SK-N-SH (cell line): ENCODE data around the gene CPLANE1. TPM values are rescaled to one million over a fixed set of nuclear protein-coding genes. Genes with fewer than 3 reads are reported as not detected.

Experiments
- CTCF ChIA-PET: fragments of 300-600, 350-600 bp; formaldehyde crosslinking; extraction: SDS; loops from one replicate; lab custom pipeline; 2021; lab: Yijun Ruan, JAX
- POLR2A ChIA-PET: fragments of 350-600 bp; sonication (Branson Sonifier 250); formaldehyde crosslinking; extraction: SDS; loops from one replicate; lab custom pipeline; 2020; ENCODE audit warnings: antibody characterized with exemption, inconsistent platforms; lab: Yijun Ruan, JAX
- DNase-seq: peaks from one replicate; pipeline ENCODE4 v3.0.0; 2012
- H2AFZ ChIP-seq: fragments of 200-600 bp; sonication (generic); 2 replicates; pipeline ENCODE4 v1.8.1; 2016; ENCODE audit warnings: antibody characterized with exemption, mild to moderate bottlenecking, low read depth
- H3F3A ChIP-seq: fragments of 200-600 bp; sonication (generic); replicated peaks from 2 replicates; pipeline ENCODE3; 2016; ENCODE audit warnings: antibody characterized with exemption, mild to moderate bottlenecking; ENCODE audit not compliant: insufficient read depth
- H3K27ac ChIP-seq, 2 experiments: fragments of 200-500 bp in 1 of 2; fragments of 200-600 bp in 1 of 2; sonication (Bioruptor generic) in 1 of 2; sonication (generic), shearing (Covaris generic) in 1 of 2; 2 replicates each; pipeline versions ENCODE4 v1.5.1 to v1.6.1; 2014 to 2016; ENCODE audit warnings: low read depth in 2 of 2, inconsistent platforms in 1 of 2, low read length in 1 of 2, mild to moderate bottlenecking in 1 of 2, mixed read lengths in 1 of 2
- H3K27me3 ChIP-seq: fragments of 200-600 bp; sonication (generic), shearing (Covaris generic); 2 replicates; pipeline ENCODE4 v1.6.1; 2016; ENCODE audit warnings: mixed run types; ENCODE audit not compliant: insufficient read depth
- H3K36me3 ChIP-seq, 2 experiments: fragments of 200-500 bp in 1 of 2; fragments of 200-600 bp in 1 of 2; sonication (Bioruptor generic) in 1 of 2; sonication (generic) in 1 of 2; replicated peaks in 1 of 2; 2 replicates each; pipeline versions ENCODE3 to v1.5.1; 2014 to 2016; ENCODE audit warnings: low read length in 1 of 2, mild to moderate bottlenecking in 1 of 2; ENCODE audit not compliant: insufficient read depth in 2 of 2, control insufficient read depth in 1 of 2
- H3K4me1 ChIP-seq, 2 experiments: fragments of 200-500 bp in 1 of 2; fragments of 200-600 bp in 1 of 2; sonication (Bioruptor generic) in 1 of 2; sonication (generic), shearing (Covaris generic) in 1 of 2; 2 replicates each; pipeline versions ENCODE4 v1.5.1 to v1.6.1; 2014 to 2016; ENCODE audit warnings: low read depth in 1 of 2, low read length in 1 of 2, mixed run types in 1 of 2; ENCODE audit not compliant: insufficient read depth in 2 of 2, control insufficient read depth in 1 of 2
- H3K4me2 ChIP-seq: fragments of 200-600 bp; sonication (generic), shearing (Covaris generic); 2 replicates; pipeline ENCODE4 v1.6.1; 2017; ENCODE audit warnings: mixed run types
- H3K4me3 ChIP-seq, 2 experiments: fragments of 200-500 bp in 1 of 2; fragments of 200-600 bp in 1 of 2; sonication (Bioruptor generic) in 1 of 2; sonication (generic), shearing (Covaris generic) in 1 of 2; 2 replicates each; pipeline versions ENCODE4 v1.5.1 to v1.8.1; 2014 to 2016; ENCODE audit warnings: low read depth in 2 of 2, inconsistent platforms in 1 of 2, low read length in 1 of 2, mild to moderate bottlenecking in 1 of 2, mixed read lengths in 1 of 2, moderate library complexity in 1 of 2
- H3K79me2 ChIP-seq: fragments of 200-600 bp; sonication (generic); 2 replicates; pipeline ENCODE4 v1.8.1; 2017; ENCODE audit warnings: mild to moderate bottlenecking; ENCODE audit not compliant: insufficient read depth
- H3K9ac ChIP-seq: fragments of 200-600 bp; sonication (generic); 2 replicates; pipeline ENCODE4 v1.6.1; 2017; ENCODE audit warnings: mixed run types
- H3K9me2 ChIP-seq: fragments of 200-600 bp; sonication (generic); 2 replicates; pipeline ENCODE4 v1.6.1; 2017; ENCODE audit warnings: mixed run types
- H3K9me3 ChIP-seq: fragments of 200-600 bp; sonication (generic); 2 replicates; pipeline ENCODE4 v1.6.1; 2017; ENCODE audit warnings: mixed run types, mild to moderate bottlenecking, moderate library complexity
- H4K20me1 ChIP-seq: fragments of 200-600 bp; sonication (generic); 2 replicates; pipeline ENCODE4 v1.6.1; 2017; ENCODE audit warnings: mild to moderate bottlenecking, mixed run types; ENCODE audit not compliant: insufficient read depth
- CHD2 ChIP-seq: fragments of 150-350 bp; IDR thresholded peaks from 2 replicates; pipeline ENCODE4 v1.6.1; 2018; ENCODE audit warnings: low read length; ENCODE audit not compliant: partially characterized antibody
- EZH2phosphoT487 ChIP-seq: fragments of 200-600 bp; sonication (generic); IDR thresholded peaks from 2 replicates; pipeline ENCODE4 v1.6.1; 2017; ENCODE audit warnings: low read depth, mixed run types, mild to moderate bottlenecking, antibody characterized with exemption, moderate library complexity, borderline replicate concordance
- FOSL2 ChIP-seq: IDR thresholded peaks from 2 replicates; pipeline ENCODE4 v1.4.0; 2012; ENCODE audit warnings: low read depth, mild to moderate bottlenecking, moderate library complexity, borderline replicate concordance
- GABPA ChIP-seq: IDR thresholded peaks from 2 replicates; pipeline ENCODE4 v1.4.0; 2012; ENCODE audit warnings: low read depth, mild to moderate bottlenecking
- GATA2 ChIP-seq: sonication (generic); formaldehyde crosslinking; IDR thresholded peaks from 2 replicates; pipeline ENCODE4 v1.5.0; 2020; ENCODE audit warnings: mild to moderate bottlenecking, missing genetic modification reagents
- IRF3 ChIP-seq: fragments of 150-350 bp; IDR thresholded peaks from 2 replicates; pipeline ENCODE4 v1.6.1; 2016; ENCODE audit warnings: mild to moderate bottlenecking, low read depth, low read length
- JUND ChIP-seq: IDR thresholded peaks from 2 replicates; pipeline ENCODE4 v1.4.0; 2012
- MEF2A ChIP-seq: IDR thresholded peaks from 2 replicates; pipeline ENCODE4 v1.4.0; 2012; ENCODE audit warnings: low read depth, borderline replicate concordance
- NRF1 ChIP-seq: IDR thresholded peaks from 2 replicates; pipeline ENCODE4 v1.6.1; 2012; ENCODE audit warnings: low read depth, mild to moderate bottlenecking, low read length
- REST ChIP-seq: IDR thresholded peaks from 2 replicates; pipeline ENCODE4 v1.6.1; 2012; ENCODE audit warnings: mild to moderate bottlenecking, low read depth, low read length, moderate library complexity
- RFX5 ChIP-seq: IDR thresholded peaks from 2 replicates; pipeline ENCODE4 v1.6.1; 2012; ENCODE audit warnings: mild to moderate bottlenecking, improper control_type of control experiment, low read length
- RXRA ChIP-seq: IDR thresholded peaks from 2 replicates; pipeline ENCODE4 v1.4.0; 2012; ENCODE audit warnings: low read depth, mild to moderate bottlenecking, borderline replicate concordance
- TAF1 ChIP-seq: IDR thresholded peaks from 2 replicates; pipeline ENCODE4 v1.6.1; 2012; ENCODE audit warnings: low read depth, mild to moderate bottlenecking, low read length, moderate library complexity, borderline replicate concordance
- TEAD4 ChIP-seq: IDR thresholded peaks from 2 replicates; pipeline ENCODE4 v1.4.0; 2012; ENCODE audit warnings: mild to moderate bottlenecking, borderline replicate concordance; ENCODE audit not compliant: insufficient read depth
- USF2 ChIP-seq: fragments of 150-350 bp; IDR thresholded peaks from 2 replicates; pipeline ENCODE4 v1.6.1; 2017; ENCODE audit warnings: antibody characterized with exemption, low read length, low read depth, borderline replicate concordance
- YY1 ChIP-seq: IDR thresholded peaks from 2 replicates; pipeline ENCODE4 v1.4.0; 2012; ENCODE audit warnings: low read depth, mild to moderate bottlenecking
- WGBS: methylation state at CpG from one replicate; pipeline ENCODE4 v1.1.6; 2017; ENCODE audit warnings: low lambda C conversion rate; 5-methylcytosine and 5-hydroxymethylcytosine counted together
- polyA plus RNA-seq, 3 experiments: library from polyadenylated mRNA; depleted of rRNA; stranded (reverse); fragments of >200 nt; gene quantifications; 2 replicates each; pipeline ENCODE4 v1.2.3, GENCODE V29; 2012
- TF ChIP-seq, protein P1 (sequence below): fragments of 200-600 bp; sonication (generic); IDR thresholded peaks from 2 replicates; pipeline ENCODE4 v1.6.1; 2017; ENCODE audit warnings: antibody characterized with exemption, mild to moderate bottlenecking, moderate library complexity
- TF ChIP-seq, protein P2 (sequence below): IDR thresholded peaks from 2 replicates; pipeline ENCODE4 v1.4.0; 2012; ENCODE audit warnings: low read depth, borderline replicate concordance

The CPLANE1 gene
- polyA plus RNA-seq, 1 of the 3 experiments (the other 2 are of a cell fraction), result 3.6 TPM

- no peaks in the 10 kb centered on the region for H3K9me2 ChIP-seq
- H3K9ac ChIP-seq, result no peak overlapping the region
- H3K9me3 ChIP-seq, result peaks cover 11% of the 10 kb centered on the region
- no peaks in the 10 kb centered on the region; a peak in 1 of 4 replicates for H3K4me1 ChIP-seq
- H3K27me3 ChIP-seq, result no peaks in the 10 kb centered on the region
- TF ChIP-seq RXRA (no peak), CHD2 (no peak), IRF3 (no peak), FOSL2 (no peak), YY1 (no peak), JUND (no peak), REST (no peak), MEF2A (no peak)
- TF ChIP-seq, protein P1, sequence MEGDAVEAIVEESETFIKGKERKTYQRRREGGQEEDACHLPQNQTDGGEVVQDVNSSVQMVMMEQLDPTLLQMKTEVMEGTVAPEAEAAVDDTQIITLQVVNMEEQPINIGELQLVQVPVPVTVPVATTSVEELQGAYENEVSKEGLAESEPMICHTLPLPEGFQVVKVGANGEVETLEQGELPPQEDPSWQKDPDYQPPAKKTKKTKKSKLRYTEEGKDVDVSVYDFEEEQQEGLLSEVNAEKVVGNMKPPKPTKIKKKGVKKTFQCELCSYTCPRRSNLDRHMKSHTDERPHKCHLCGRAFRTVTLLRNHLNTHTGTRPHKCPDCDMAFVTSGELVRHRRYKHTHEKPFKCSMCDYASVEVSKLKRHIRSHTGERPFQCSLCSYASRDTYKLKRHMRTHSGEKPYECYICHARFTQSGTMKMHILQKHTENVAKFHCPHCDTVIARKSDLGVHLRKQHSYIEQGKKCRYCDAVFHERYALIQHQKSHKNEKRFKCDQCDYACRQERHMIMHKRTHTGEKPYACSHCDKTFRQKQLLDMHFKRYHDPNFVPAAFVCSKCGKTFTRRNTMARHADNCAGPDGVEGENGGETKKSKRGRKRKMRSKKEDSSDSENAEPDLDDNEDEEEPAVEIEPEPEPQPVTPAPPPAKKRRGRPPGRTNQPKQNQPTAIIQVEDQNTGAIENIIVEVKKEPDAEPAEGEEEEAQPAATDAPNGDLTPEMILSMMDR, result no peak
- TF ChIP-seq, all 33 proteins: peak for 0
- DNase-seq, result no peak
- no peaks in the 10 kb centered on the region for H4K20me1 ChIP-seq
- no peak overlapping the region for H3K4me2 ChIP-seq
- H2AFZ ChIP-seq, result no peak overlapping the region
- POLR2A ChIA-PET, result no interaction called here
- peaks cover 23 to 75% of the 10 kb centered on the region in 2 experiments for H3K36me3 ChIP-seq
- peaks cover 3% of the 10 kb centered on the region for H3F3A ChIP-seq
- CTCF ChIA-PET, result no interaction called here
- H3K27ac ChIP-seq, result no peak overlapping the region
- WGBS, result 100% methylated on average over 1 of the region's 1 CpG
- H3K79me2 ChIP-seq, result no peaks in the 10 kb centered on the region
- no peak overlapping the region for H3K4me3 ChIP-seq
Measured at GRCh38 chr5:37146896-37147295, 102.3 kb downstream of the CPLANE1 start.

GRCh38 chr5:37136694-37137093 lies 112.5 kb downstream of the CPLANE1 start:
- Histone ChIP-seq H3K9ac (no peak overlapping the region), H3K4me1 (no peaks in the 10 kb centered on the region), H2AFZ (no peak overlapping the region), H3K9me2 (no peaks in the 10 kb centered on the region), H3K36me3 (peaks cover 25 to 71% of the 10 kb centered on the region in 2 experiments), H3K4me2 (no peak overlapping the region), H3K4me3 (no peak overlapping the region), H4K20me1 (no peaks in the 10 kb centered on the region), H3K79me2 (no peaks in the 10 kb centered on the region), H3K9me3 (no peaks in the 10 kb centered on the region), H3K27me3 (no peaks in the 10 kb centered on the region), H3K27ac (no peak overlapping the region), H3F3A (no peaks in the 10 kb centered on the region)
- no peak for DNase-seq
- WGBS, result 90% methylated on average over 2 of the region's 2 CpGs
- CTCF ChIA-PET, result interaction anchor here (0.6 kb wide), 1 partner anchor 165 kb away, joined by 3 read pairs; no protein-coding TSS in a partner anchor
- POLR2A ChIA-PET, result no interaction called here
- TF ChIP-seq CHD2, result no peak
- no peak for TF ChIP-seq EZH2phosphoT487
- no peak for TF ChIP-seq GABPA
- no peak for TF ChIP-seq NRF1
- TF ChIP-seq GATA2, result no peak
- no peak for TF ChIP-seq RFX5
- TF ChIP-seq USF2, result no peak
- TF ChIP-seq JUND, result no peak
- TF ChIP-seq TAF1, result no peak
- no peak for TF ChIP-seq TEAD4
- TF ChIP-seq, protein P2, sequence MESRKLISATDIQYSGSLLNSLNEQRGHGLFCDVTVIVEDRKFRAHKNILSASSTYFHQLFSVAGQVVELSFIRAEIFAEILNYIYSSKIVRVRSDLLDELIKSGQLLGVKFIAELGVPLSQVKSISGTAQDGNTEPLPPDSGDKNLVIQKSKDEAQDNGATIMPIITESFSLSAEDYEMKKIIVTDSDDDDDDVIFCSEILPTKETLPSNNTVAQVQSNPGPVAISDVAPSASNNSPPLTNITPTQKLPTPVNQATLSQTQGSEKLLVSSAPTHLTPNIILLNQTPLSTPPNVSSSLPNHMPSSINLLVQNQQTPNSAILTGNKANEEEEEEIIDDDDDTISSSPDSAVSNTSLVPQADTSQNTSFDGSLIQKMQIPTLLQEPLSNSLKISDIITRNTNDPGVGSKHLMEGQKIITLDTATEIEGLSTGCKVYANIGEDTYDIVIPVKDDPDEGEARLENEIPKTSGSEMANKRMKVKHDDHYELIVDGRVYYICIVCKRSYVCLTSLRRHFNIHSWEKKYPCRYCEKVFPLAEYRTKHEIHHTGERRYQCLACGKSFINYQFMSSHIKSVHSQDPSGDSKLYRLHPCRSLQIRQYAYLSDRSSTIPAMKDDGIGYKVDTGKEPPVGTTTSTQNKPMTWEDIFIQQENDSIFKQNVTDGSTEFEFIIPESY, result no peak
